HCT116 (cell line): Measurements from ENCODE around the gene NOP14. TPM values are rescaled to one million over a fixed set of nuclear protein-coding genes. Genes with fewer than 3 reads are reported as not detected.

Source experiments
- ATAC-seq: fragments of 200-7000 bp; cut with Tn5 transposase; 2 replicates; pipeline ENCODE4 v1.9.1; 2020; ENCODE audit warnings: mild to moderate bottlenecking, moderate library complexity
- BruUV-seq: library from RNA; stranded (reverse); fragments of 400-500 nt; replicated peaks from 2 replicates; lab custom pipeline; 2021; lab: Mats Ljungman, UMichigan
- CTCF ChIA-PET: fragments of 300-600 bp; sonication (Branson Sonifier 250); formaldehyde crosslinking; loops from one replicate; lab custom pipeline; 2021; ENCODE audit warnings: antibody characterized with exemption; lab: Charles Lee
- POLR2A ChIA-PET: fragments of 300-600, 350-600 bp; sonication (Branson Sonifier 250); formaldehyde crosslinking; loops from one replicate; lab custom pipeline; 2021; ENCODE audit warnings: antibody characterized with exemption; lab: Charles Lee
- RAD21 ChIA-PET, 2 experiments: fragments of 300-600 bp; sonication (Branson Sonifier 250); formaldehyde crosslinking; loops; one replicate each; lab custom pipeline; 2023; ENCODE audit warnings: low total read pairs in 2 of 2; ENCODE audit not compliant: uncharacterized antibody in 2 of 2, unreplicated experiment in 2 of 2, low non-redundant PET in 1 of 2; lab: Charles Lee
- DNase-seq: peaks from one replicate; pipeline ENCODE4 v3.0.0-alpha.2; 2010; ENCODE audit warnings: low read depth, low spot score
- H2AFZ ChIP-seq: fragments of 200-600 bp; shearing (Covaris generic), sonication (generic); 2 replicates; pipeline ENCODE4 v1.6.1; 2017; ENCODE audit warnings: low read depth, mixed run types, mixed read lengths, antibody characterized with exemption, low read length; ENCODE audit not compliant: poor library complexity, severe bottlenecking
- H3K27ac ChIP-seq: 2 replicates; pipeline ENCODE4 v1.5.1; 2012; ENCODE audit warnings: low read depth, low read length
- H3K27me3 ChIP-seq: fragments of 200-600 bp; sonication (generic); 2 replicates; pipeline ENCODE4 v1.6.1; 2016; ENCODE audit warnings: mixed run types, low read length, mixed read lengths; ENCODE audit not compliant: insufficient read depth
- H3K36me3 ChIP-seq, 2 experiments: fragments of 200-500 bp in 1 of 2; fragments of 200-600 bp in 1 of 2; sonication (Bioruptor generic) in 1 of 2; sonication (generic) in 1 of 2; 2 replicates each; pipeline versions ENCODE4 v1.5.1 to v1.6.1; 2014 to 2016; ENCODE audit warnings: low read length in 2 of 2, inconsistent platforms in 1 of 2, mixed read lengths in 1 of 2, mixed run types in 1 of 2; ENCODE audit not compliant: insufficient read depth in 2 of 2, control insufficient read depth in 1 of 2
- H3K4me1 ChIP-seq, 2 experiments: fragments of 200-600 bp in 1 of 2; sonication (generic) in 1 of 2; 2 replicates each; pipeline versions ENCODE4 v1.5.1 to v1.6.1; 2012 to 2017; ENCODE audit warnings: low read length in 2 of 2, inconsistent platforms in 1 of 2, mild to moderate bottlenecking in 1 of 2, mixed read lengths in 1 of 2, mixed run types in 1 of 2, moderate library complexity in 1 of 2; ENCODE audit not compliant: insufficient read depth in 2 of 2, control insufficient read depth in 1 of 2
- H3K4me2 ChIP-seq: fragments of 200-600 bp; sonication (generic); 2 replicates; pipeline ENCODE4 v1.6.1; 2017; ENCODE audit warnings: mixed run types, low read length, mixed read lengths
- H3K4me3 ChIP-seq, 2 experiments: fragments of 200-600 bp in 1 of 2; sonication (generic) in 1 of 2; replicated peaks in 1 of 2; 2 replicates each; pipeline ENCODE4 v1.5.1; 2011 to 2016; ENCODE audit warnings: low read length in 2 of 2, control low read depth in 1 of 2, low read depth in 1 of 2, mild to moderate bottlenecking in 1 of 2, mixed read lengths in 1 of 2, mixed run types in 1 of 2
- H3K79me2 ChIP-seq: fragments of 200-600 bp; sonication (generic); 2 replicates; pipeline ENCODE4 v1.6.1; 2017; ENCODE audit warnings: mild to moderate bottlenecking, mixed run types, low read length, moderate library complexity, mixed read lengths; ENCODE audit not compliant: insufficient read depth
- H3K9ac ChIP-seq: fragments of 200-600 bp; sonication (generic); 2 replicates; pipeline ENCODE4 v1.6.1; 2016; ENCODE audit warnings: low read length, mixed read lengths
- H3K9me2 ChIP-seq: fragments of 200-600 bp; sonication (generic), shearing (Covaris generic); 2 replicates; pipeline ENCODE4 v1.6.1; 2017; ENCODE audit warnings: mixed run types, mild to moderate bottlenecking, moderate library complexity; ENCODE audit not compliant: insufficient read depth
- H3K9me3 ChIP-seq, 2 experiments: fragments of 200-500 bp in 1 of 2; fragments of 200-600 bp in 1 of 2; sonication (Bioruptor generic) in 1 of 2; sonication (generic) in 1 of 2; 2 replicates each; pipeline ENCODE4 v1.6.1; 2014 to 2017; ENCODE audit warnings: low read length in 2 of 2, mixed read lengths in 2 of 2, inconsistent platforms in 1 of 2, low read depth in 1 of 2, mild to moderate bottlenecking in 1 of 2, mixed run types in 1 of 2, moderate library complexity in 1 of 2; ENCODE audit not compliant: control insufficient read depth in 1 of 2, insufficient read depth in 1 of 2
- H4K20me1 ChIP-seq: fragments of 200-600 bp; sonication (generic), shearing (Covaris generic); 2 replicates; pipeline ENCODE4 v1.6.1; 2017; ENCODE audit warnings: mixed run types, mild to moderate bottlenecking, moderate library complexity; ENCODE audit not compliant: insufficient read depth
- CEBPB ChIP-seq: IDR thresholded peaks from 2 replicates; pipeline ENCODE4 v1.6.1; 2012; ENCODE audit warnings: low read depth
- EZH2phosphoT487 ChIP-seq: fragments of 200-600 bp; IDR thresholded peaks from 2 replicates; pipeline ENCODE4 v1.6.1; 2018; ENCODE audit warnings: antibody characterized with exemption, borderline replicate concordance
- MAX ChIP-seq: IDR thresholded peaks from 2 replicates; pipeline ENCODE4 v1.6.1; 2012
- POLR2A ChIP-seq: IDR thresholded peaks from 2 replicates; pipeline ENCODE4 v1.7.0; 2011; ENCODE audit warnings: borderline replicate concordance; ENCODE audit not compliant: insufficient read depth, insufficient read length; ENCODE audit errors: extremely low read depth
- REST ChIP-seq: IDR thresholded peaks from 2 replicates; pipeline ENCODE4 v1.6.1; 2012; ENCODE audit warnings: low read depth
- SIN3A ChIP-seq: IDR thresholded peaks from 2 replicates; pipeline ENCODE4 v1.6.1; 2012; ENCODE audit warnings: low read depth
- intact Hi-C: fragments of 100-400 bp; cut with micrococcal nuclease; formaldehyde crosslinking; loops from 2 replicates; pipeline ENCODE4 v1.10.0; 2022
- total RNA-seq: library from RNA; stranded (reverse); gene quantifications from one replicate; pipeline ENCODE4 v1.2.1, GENCODE V29; 2021; ENCODE audit not compliant: unreplicated experiment
- TF ChIP-seq, protein P1 (sequence below): IDR thresholded peaks from 2 replicates; pipeline ENCODE4 v1.6.1; 2011; ENCODE audit warnings: mild to moderate bottlenecking, low read length, moderate library complexity; ENCODE audit not compliant: insufficient replicate concordance; ENCODE audit errors: extremely low read depth

Gene NOP14
- total RNA-seq, 1 experiment from 2014 or later = 67.3 TPM

DNA sequence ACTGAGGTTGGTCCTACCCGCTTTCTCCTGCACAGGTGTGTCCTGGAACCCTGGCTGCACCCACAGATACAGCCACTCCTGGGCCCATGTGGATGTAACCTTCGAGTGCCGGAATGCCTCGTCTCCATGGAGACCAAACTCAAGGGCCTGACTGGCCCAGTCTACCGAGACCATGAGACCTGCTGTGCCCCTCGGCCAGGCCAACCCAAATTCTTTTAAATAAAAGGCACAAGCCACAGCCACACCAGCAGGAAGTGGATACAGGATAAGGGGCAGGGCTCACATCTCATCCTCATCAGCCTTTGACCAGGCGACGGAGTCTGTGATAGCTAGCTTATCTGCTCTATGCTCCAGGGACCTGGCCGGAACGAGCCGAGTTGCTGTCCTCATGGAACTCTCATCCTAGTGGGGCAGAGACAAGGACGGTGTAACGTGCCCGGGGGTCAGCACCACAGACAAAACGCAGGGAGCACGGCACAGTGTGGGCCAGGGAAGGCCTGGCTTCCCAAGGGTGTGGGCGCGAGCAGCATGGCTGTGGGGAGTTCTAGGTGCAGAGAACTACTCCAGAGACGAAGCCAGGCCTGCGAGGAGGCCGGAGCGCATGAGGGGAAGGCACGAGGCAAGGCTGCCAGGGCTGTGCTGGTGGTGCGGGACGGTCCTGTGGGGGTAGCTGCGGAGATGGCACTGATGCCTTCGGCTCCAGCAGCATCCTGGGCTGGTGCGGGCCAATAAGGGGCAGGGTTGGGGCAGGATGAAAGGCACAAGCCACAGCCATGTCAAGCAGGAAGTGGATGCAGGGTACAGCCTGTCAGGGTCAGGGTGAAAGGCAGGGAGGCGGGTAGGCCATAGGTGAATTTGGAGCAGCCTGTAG is 22.7 kb downstream of the NOP14 start:
- Histone ChIP-seq H3K79me2 (peaks cover 24% of the 10 kb centered on the region), H3K9me2 (no peaks in the 10 kb centered on the region), H3K9ac (no peak overlapping the region), H4K20me1 (peaks cover 5% of the 10 kb centered on the region; the same call in 1 of the 2 replicates), H3K9me3 (no peaks in the 10 kb centered on the region), H2AFZ (no peak overlapping the region), H3K4me3 (no peak overlapping the region), H3K27me3 (no peaks in the 10 kb centered on the region), H3K4me1 (peaks cover 24 to 31% of the 10 kb centered on the region in 2 experiments), H3K27ac (peak overlapping the region; percentile 27; the same call in 1 of the 2 replicates), H3K4me2 (no peak overlapping the region), H3K36me3 (peaks cover 47 to 73% of the 10 kb centered on the region in 2 experiments)
- BruUV-seq = no TSS peak
- intact Hi-C loops = no loop called here
- POLR2A ChIA-PET = no interaction called here
- ATAC-seq (no peak), DNase-seq (no peak)
- TF ChIP-seq POLR2A (no peak), SIN3A (no peak), EZH2phosphoT487 (no peak), CEBPB (no peak), REST (no peak), MAX (no peak)
- TF ChIP-seq, protein P1, sequence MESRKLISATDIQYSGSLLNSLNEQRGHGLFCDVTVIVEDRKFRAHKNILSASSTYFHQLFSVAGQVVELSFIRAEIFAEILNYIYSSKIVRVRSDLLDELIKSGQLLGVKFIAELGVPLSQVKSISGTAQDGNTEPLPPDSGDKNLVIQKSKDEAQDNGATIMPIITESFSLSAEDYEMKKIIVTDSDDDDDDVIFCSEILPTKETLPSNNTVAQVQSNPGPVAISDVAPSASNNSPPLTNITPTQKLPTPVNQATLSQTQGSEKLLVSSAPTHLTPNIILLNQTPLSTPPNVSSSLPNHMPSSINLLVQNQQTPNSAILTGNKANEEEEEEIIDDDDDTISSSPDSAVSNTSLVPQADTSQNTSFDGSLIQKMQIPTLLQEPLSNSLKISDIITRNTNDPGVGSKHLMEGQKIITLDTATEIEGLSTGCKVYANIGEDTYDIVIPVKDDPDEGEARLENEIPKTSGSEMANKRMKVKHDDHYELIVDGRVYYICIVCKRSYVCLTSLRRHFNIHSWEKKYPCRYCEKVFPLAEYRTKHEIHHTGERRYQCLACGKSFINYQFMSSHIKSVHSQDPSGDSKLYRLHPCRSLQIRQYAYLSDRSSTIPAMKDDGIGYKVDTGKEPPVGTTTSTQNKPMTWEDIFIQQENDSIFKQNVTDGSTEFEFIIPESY = no peak
- CTCF ChIA-PET = no interaction called here
- RAD21 ChIA-PET = no interaction called here
